HG03378 (cell line): Measurements from ENCODE around the gene GARS1.

Experiments
- ATAC-seq: cut with Tn5 transposase; IDR thresholded peaks from one replicate; pipeline ENCODE4 v1.9.1; 2021; ENCODE audit warnings: mild to moderate bottlenecking, moderate library complexity; ENCODE audit not compliant: unreplicated experiment

The GARS1 gene

GRCh38 chr7:30652698-30653641 is 58.3 kb downstream of the GARS1 start:
- no peak for ATAC-seq

GRCh38 chr7:30654296-30655090 is 59.8 kb downstream of the GARS1 start:
- ATAC-seq: no peak

- ATAC-seq: no peak
These were observed 60.7 kb downstream of the GARS1 start for GRCh38 chr7:30655096-30655970.

- no peak for ATAC-seq
These were observed 61.6 kb downstream of the GARS1 start for GRCh38 chr7:30656006-30656957.

- no peak for ATAC-seq
These were observed 62.5 kb downstream of the GARS1 start for GRCh38 chr7:30657131-30657530.

- no peak for ATAC-seq
These were observed 63.9 kb downstream of the GARS1 start for GRCh38 chr7:30658479-30659074.

GRCh38 chr7:30659312-30659711 is 64.6 kb downstream of the GARS1 start:
- ATAC-seq: no peak

- no peak for ATAC-seq
These were observed 65.9 kb downstream of the GARS1 start for GRCh38 chr7:30660331-30661255.

- no peak for ATAC-seq
These were observed 67.2 kb downstream of the GARS1 start for GRCh38 chr7:30661926-30662325.

- no peak for ATAC-seq
These were observed 67.8 kb downstream of the GARS1 start for GRCh38 chr7:30662431-30662939.

GRCh38 chr7:30663414-30663813 is 68.7 kb downstream of the GARS1 start:
- no peak for ATAC-seq

GRCh38 chr7:30664184-30664885 is 69.7 kb downstream of the GARS1 start:
- no peak for ATAC-seq

- no peak for ATAC-seq
These were observed 70.4 kb downstream of the GARS1 start for GRCh38 chr7:30665043-30665442.

GRCh38 chr7:30665449-30665848 is 70.8 kb downstream of the GARS1 start:
- no peak for ATAC-seq

GRCh38 chr7:30667172-30667571 is 72.5 kb downstream of the GARS1 start:
- ATAC-seq: no peak

- ATAC-seq: no peak
These were observed 73.4 kb downstream of the GARS1 start for GRCh38 chr7:30668102-30668501.

GRCh38 chr7:30671793-30672465 is 77.3 kb downstream of the GARS1 start:
- no peak for ATAC-seq
